ENCODE data around the gene EXOC1.

DNA sequence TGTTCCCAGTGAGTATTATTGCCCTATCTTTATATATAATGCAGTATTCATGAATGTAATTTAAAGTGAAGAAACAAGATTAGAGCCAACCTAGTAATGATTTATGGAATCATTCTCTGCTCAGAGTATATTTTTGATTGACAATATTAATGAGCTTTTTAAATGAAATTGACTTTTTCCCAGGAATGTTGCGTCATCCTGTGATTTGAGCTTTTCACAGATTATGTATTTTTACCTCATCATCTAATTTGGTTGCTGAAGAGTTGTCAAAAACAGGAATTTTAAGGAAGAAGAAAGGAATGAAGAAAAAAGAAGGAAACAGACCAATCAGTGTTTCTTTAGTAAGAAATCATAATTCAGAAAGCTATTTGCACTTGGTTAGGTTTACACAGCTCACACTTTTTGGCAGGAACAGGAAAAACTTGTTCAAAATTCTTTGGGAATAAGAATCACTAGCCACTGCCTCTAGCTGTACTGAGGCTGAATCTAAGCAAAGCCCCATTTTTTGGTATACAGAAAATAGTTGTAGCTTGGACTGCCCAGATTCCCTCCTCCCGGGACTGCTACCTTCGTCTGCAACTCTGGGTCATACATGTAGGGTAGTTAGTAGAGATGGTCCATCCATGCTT is 27.3 kb downstream of the EXOC1 start:
- TF ChIP-seq CTCF (IDR thresholded peaks at IDR 0.05; ENCODE audit: low read depth, low read length, missing input control), result no peak
- TF ChIP-seq EGR1 (IDR thresholded peaks at IDR 0.05; ENCODE audit: low read depth in 2 of 2), result no peak
- no peak for TF ChIP-seq NR2F2 (IDR thresholded peaks at IDR 0.05)

Measured in liver (tissue), 3 donors.